BJ (cell line): ENCODE results near the gene GAN. TPM values are rescaled to one million over a fixed set of nuclear protein-coding genes. Genes with fewer than 3 reads are reported as not detected.

ENCODE experiments used
- CTCF ChIA-PET: fragments of 350-600 bp; formaldehyde crosslinking; extraction: SDS; loops from one replicate; lab custom pipeline; 2021; ENCODE audit warnings: antibody characterized with exemption, inconsistent platforms; lab: Yijun Ruan, JAX
- POLR2A ChIA-PET: fragments of 300-600 bp; sonication (Branson Sonifier 250); formaldehyde crosslinking; extraction: SDS; loops from one replicate; lab custom pipeline; 2021; ENCODE audit warnings: antibody characterized with exemption; lab: Charles Lee
- DNase-seq: peaks from one replicate; pipeline ENCODE4 v3.0.0-alpha.2; 2011; ENCODE audit warnings: low read depth
- H3K27me3 ChIP-seq: 2 replicates; pipeline ENCODE4 v1.6.0; 2011; ENCODE audit warnings: low read length; ENCODE audit not compliant: control insufficient read depth, insufficient read depth
- H3K36me3 ChIP-seq: 2 replicates; pipeline ENCODE4 v1.5.1; 2011; ENCODE audit warnings: low read length; ENCODE audit not compliant: control insufficient read depth, insufficient read depth
- H3K4me3 ChIP-seq: 2 replicates; pipeline ENCODE4 v1.5.1; 2011; ENCODE audit warnings: low read depth, mild to moderate bottlenecking, control low read depth, low read length
- polyA plus RNA-seq: library from polyadenylated mRNA; depleted of rRNA; stranded (reverse); fragments of >200 nt; gene quantifications from 2 replicates; pipeline ENCODE4 v1.2.3, GENCODE V29; 2011
- TF ChIP-seq, protein P1 (sequence below): IDR thresholded peaks from 2 replicates; pipeline ENCODE4 v1.5.1; 2011; ENCODE audit warnings: low read depth, mild to moderate bottlenecking, control low read depth, inconsistent platforms, low read length, moderate library complexity; ENCODE audit not compliant: insufficient read depth

GAN gene
- polyA plus RNA-seq, 1 experiment: 2.1 TPM

DNA sequence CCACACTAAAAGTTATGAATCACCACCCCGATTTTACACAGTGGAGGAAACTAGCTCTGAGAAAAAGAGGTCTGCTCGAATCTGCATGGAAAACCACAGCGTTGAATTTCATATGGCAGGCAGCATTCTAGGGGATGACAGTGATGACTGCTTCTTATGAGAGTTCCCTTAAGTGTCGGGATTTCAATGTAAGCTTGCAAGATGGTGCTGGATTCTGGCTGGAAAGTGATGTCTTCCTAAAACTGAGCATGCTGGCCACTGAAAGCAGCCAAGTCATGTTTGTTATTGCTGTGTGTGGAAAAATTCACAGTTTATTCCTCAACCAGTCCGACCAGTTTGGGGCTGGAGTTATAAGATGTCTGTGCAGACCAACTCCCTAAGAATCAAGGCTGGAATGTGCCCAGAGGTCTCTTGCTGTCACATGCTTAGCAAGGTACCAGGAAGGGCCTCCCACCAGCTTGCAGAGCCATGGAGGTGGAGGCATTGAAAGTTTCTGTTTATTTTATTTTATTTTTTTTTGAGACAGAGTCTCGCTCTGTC is 37.2 kb upstream of the GAN start:
- no peak overlapping the region for H3K4me3 ChIP-seq
- H3K36me3 ChIP-seq: no peaks in the 10 kb centered on the region
- no peaks in the 10 kb centered on the region; the same call in 1 of the 2 replicates for H3K27me3 ChIP-seq
- DNase-seq: no peak
- TF ChIP-seq, protein P1, sequence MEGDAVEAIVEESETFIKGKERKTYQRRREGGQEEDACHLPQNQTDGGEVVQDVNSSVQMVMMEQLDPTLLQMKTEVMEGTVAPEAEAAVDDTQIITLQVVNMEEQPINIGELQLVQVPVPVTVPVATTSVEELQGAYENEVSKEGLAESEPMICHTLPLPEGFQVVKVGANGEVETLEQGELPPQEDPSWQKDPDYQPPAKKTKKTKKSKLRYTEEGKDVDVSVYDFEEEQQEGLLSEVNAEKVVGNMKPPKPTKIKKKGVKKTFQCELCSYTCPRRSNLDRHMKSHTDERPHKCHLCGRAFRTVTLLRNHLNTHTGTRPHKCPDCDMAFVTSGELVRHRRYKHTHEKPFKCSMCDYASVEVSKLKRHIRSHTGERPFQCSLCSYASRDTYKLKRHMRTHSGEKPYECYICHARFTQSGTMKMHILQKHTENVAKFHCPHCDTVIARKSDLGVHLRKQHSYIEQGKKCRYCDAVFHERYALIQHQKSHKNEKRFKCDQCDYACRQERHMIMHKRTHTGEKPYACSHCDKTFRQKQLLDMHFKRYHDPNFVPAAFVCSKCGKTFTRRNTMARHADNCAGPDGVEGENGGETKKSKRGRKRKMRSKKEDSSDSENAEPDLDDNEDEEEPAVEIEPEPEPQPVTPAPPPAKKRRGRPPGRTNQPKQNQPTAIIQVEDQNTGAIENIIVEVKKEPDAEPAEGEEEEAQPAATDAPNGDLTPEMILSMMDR: no peak
- CTCF ChIA-PET: interaction anchor here (0.6 to 1.8 kb wide), 4 partner anchors 9 to 133 kb away, joined by 3 to 12 read pairs (median 4); no protein-coding TSS in a partner anchor
- POLR2A ChIA-PET: no interaction called here

DNA sequence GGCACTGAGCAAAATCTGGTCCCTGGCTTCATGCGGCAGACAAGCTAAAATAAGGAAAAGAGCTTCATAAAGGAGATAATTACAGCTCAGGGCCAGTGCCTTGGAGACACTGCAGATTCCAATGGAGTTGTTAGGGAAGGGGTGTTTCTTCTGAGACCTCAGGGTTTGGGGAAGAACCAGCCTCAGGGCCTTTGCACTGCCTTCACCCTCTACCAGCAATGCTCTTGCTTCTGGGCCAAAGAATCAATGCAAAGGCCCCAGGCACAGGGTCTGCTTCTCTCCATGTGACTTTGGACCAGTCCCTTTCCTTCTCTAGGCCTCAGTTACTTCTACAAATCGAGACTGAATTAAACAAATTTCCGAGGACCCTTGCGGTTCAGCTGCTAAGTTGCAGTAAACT is 36.2 kb upstream of the GAN start:
- CTCF ChIA-PET: interaction anchor here (3.4 kb wide), 1 partner anchor 17 kb away, joined by 13 read pairs; no protein-coding TSS in a partner anchor
- TF ChIP-seq, protein P1: no peak

DNA sequence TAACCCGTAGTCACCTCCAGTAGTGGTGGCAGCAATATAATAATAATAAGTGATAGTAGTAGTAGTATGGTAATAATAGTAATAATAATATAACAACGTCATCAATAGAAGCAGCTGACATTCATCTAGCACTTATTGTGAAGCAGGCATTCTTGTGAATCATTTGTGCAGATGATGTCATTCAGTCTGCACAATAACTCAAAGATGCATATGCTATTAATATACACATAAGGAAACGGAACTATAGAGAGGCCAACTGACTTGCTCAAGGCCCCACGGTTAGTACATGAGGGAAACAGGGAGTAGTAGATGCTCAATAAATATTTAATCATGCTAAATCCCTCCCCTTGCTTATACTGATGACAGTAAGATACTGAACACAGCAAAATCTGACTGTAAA is 35.4 kb upstream of the GAN start:
- POLR2A ChIA-PET: no interaction called here
- TF ChIP-seq, protein P1: no peak

More for the DNA sequence above, 36.2 kb upstream of the GAN start:
- DNase-seq: no peak
- Histone ChIP-seq H3K36me3 (no peaks in the 10 kb centered on the region), H3K27me3 (no peaks in the 10 kb centered on the region), H3K4me3 (no peak overlapping the region)
- POLR2A ChIA-PET: no interaction called here

DNA sequence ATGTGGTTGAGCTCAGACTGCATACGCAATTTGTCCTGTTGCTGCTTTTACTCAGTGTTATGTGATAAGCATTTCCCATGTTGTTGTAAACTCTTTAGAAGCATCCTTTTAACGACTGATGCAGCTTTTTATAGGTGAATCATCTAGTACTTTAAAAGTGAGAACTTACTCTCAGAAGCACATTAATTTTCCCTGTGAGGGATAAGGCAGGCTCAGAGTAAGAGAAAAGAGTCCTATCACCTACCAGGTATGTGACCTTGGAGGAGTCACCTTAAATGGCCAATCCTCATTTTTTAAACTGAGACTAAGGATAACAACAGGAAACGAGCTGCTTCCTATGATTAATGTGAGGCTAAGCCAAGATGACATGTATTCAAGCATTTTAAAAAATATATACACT is 34.4 kb upstream of the GAN start:
- ChIA-PET CTCF (interaction anchor here (0.9 to 3.4 kb wide), 2 partner anchors 16 to 19 kb away, joined by 3 to 13 read pairs; no protein-coding TSS in a partner anchor), POLR2A (no interaction called here)
- Histone ChIP-seq H3K27me3 (0 out of 2 replicates have a peak, but pooled peaks cover 3% of the 10 kb centered on the region), H3K4me3 (no peak overlapping the region), H3K36me3 (no peaks in the 10 kb centered on the region)
- DNase-seq: no peak
- TF ChIP-seq, protein P1: no peak

More for the DNA sequence above, 35.4 kb upstream of the GAN start:
- DNase-seq: no peak
- Histone ChIP-seq H3K27me3 (no peaks in the 10 kb centered on the region), H3K4me3 (no peak overlapping the region), H3K36me3 (no peaks in the 10 kb centered on the region)
- CTCF ChIA-PET: interaction anchor here (0.5 to 3.4 kb wide), 2 partner anchors 18 to 1677 kb away, joined by 3 to 13 read pairs; no protein-coding TSS in a partner anchor

DNA sequence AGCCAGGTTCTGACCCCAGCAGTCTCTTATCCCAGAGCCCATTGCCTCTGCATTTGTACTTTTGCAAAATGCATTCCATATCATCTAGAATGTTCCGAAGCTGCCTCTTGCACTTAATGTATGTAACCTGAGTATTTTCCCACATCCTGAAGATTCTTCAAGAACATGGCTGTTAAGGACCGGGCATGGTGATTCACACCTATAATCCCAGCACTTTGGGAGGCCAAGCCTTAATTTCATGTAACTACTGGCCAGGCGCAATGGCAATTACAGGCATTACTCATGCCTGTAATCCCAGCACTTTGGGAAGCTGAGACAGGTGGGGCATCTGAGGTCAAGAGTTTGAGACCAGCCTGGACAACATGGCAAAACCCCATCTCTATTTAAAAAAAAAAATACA is 31.7 kb upstream of the GAN start:
- Histone ChIP-seq H3K36me3 (no peaks in the 10 kb centered on the region), H3K4me3 (no peak overlapping the region), H3K27me3 (0 out of 2 replicates have a peak, but pooled peaks cover 3% of the 10 kb centered on the region)
- ChIA-PET POLR2A (no interaction called here), CTCF (no interaction called here)
- DNase-seq: no peak
- TF ChIP-seq, protein P1: no peak
